MCF 10A (cell line): ENCODE results near the gene TMEM116. TPM values are rescaled to one million over a fixed set of nuclear protein-coding genes. Genes with fewer than 3 reads are reported as not detected.

Source experiments
- BruUV-seq: library from RNA; stranded (reverse); fragments of 400-500 nt; replicated peaks from 2 replicates; lab custom pipeline; 2021; lab: Mats Ljungman, UMichigan
- CTCF ChIA-PET: fragments of 300-600 bp; sonication (Branson Sonifier 250); formaldehyde crosslinking; extraction: SDS; loops from one replicate; lab custom pipeline; 2021; ENCODE audit warnings: antibody characterized with exemption, inconsistent platforms; lab: Yijun Ruan, JAX
- POLR2A ChIA-PET: fragments of 300-600, 350-650 bp; sonication (Branson Sonifier 250); formaldehyde crosslinking; extraction: SDS; loops from one replicate; lab custom pipeline; 2020; ENCODE audit warnings: antibody characterized with exemption, inconsistent platforms; lab: Yijun Ruan, JAX
- DNase-seq: peaks from one replicate; pipeline ENCODE4 v3.0.0-alpha.2; 2018; ENCODE audit not compliant: unreplicated experiment
- H3K27ac Mint-ChIP-seq: one replicate; pipeline ENCODE4 v1.8.0; 2022; ENCODE audit warnings: mild to moderate bottlenecking, low read depth, mixed read lengths; ENCODE audit not compliant: unreplicated experiment
- H3K27me3 Mint-ChIP-seq: one replicate; pipeline ENCODE4 v1.8.0; 2022; ENCODE audit warnings: mixed read lengths; ENCODE audit not compliant: insufficient read depth, unreplicated experiment
- H3K36me3 Mint-ChIP-seq: one replicate; pipeline ENCODE4 v1.8.0; 2022; ENCODE audit warnings: mild to moderate bottlenecking, moderate library complexity, mixed read lengths; ENCODE audit not compliant: insufficient read depth, unreplicated experiment
- H3K4me1 Mint-ChIP-seq: one replicate; pipeline ENCODE4 v1.8.0; 2022; ENCODE audit warnings: mixed read lengths; ENCODE audit not compliant: insufficient read depth, unreplicated experiment
- H3K4me3 Mint-ChIP-seq: one replicate; pipeline ENCODE4 v1.8.0; 2022; ENCODE audit warnings: mild to moderate bottlenecking, moderate library complexity, mixed read lengths; ENCODE audit not compliant: unreplicated experiment
- H3K9me3 Mint-ChIP-seq: one replicate; pipeline ENCODE4 v1.8.0; 2022; ENCODE audit warnings: mixed read lengths; ENCODE audit not compliant: unreplicated experiment
- intact Hi-C: fragments of 100-400 bp; cut with micrococcal nuclease; formaldehyde crosslinking; loops from 2 replicates; pipeline ENCODE4 v1.14.1; 2022
- microRNA-seq: library from miRNA; unstranded; fragments of <30 nt; microRNA quantifications from one replicate; pipeline ENCODE4 v1.2.0, GENCODE V29; 2022
- total RNA-seq: library from RNA; stranded (reverse); gene quantifications from 2 replicates; pipeline ENCODE4 v1.2.3, GENCODE V29; 2022
- TF ChIP-seq, protein P1 (sequence below): fragments of 200-600 bp; IDR thresholded peaks from one replicate; pipeline ENCODE4 v1.8.0; 2022; ENCODE audit warnings: antibody characterized with exemption, mild to moderate bottlenecking; ENCODE audit not compliant: unreplicated experiment

TMEM116 gene
- total RNA-seq, 1 experiment from 2014 or later: 15.2 TPM

- no TSS peak for BruUV-seq
- TF ChIP-seq, protein P1, sequence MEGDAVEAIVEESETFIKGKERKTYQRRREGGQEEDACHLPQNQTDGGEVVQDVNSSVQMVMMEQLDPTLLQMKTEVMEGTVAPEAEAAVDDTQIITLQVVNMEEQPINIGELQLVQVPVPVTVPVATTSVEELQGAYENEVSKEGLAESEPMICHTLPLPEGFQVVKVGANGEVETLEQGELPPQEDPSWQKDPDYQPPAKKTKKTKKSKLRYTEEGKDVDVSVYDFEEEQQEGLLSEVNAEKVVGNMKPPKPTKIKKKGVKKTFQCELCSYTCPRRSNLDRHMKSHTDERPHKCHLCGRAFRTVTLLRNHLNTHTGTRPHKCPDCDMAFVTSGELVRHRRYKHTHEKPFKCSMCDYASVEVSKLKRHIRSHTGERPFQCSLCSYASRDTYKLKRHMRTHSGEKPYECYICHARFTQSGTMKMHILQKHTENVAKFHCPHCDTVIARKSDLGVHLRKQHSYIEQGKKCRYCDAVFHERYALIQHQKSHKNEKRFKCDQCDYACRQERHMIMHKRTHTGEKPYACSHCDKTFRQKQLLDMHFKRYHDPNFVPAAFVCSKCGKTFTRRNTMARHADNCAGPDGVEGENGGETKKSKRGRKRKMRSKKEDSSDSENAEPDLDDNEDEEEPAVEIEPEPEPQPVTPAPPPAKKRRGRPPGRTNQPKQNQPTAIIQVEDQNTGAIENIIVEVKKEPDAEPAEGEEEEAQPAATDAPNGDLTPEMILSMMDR: no peak
- CTCF ChIA-PET: interaction anchor here (0.6 kb wide), 2 partner anchors 196 to 461 kb away, joined by 3 read pairs; no protein-coding TSS in a partner anchor
- intact Hi-C loops: no loop called here
- H3K4me3 Mint-ChIP-seq: no peak overlapping the region
- DNase-seq: no peak
- no peaks in the 10 kb centered on the region for H3K27me3 Mint-ChIP-seq
- H3K9me3 Mint-ChIP-seq: no peaks in the 10 kb centered on the region
- H3K36me3 Mint-ChIP-seq: peaks cover 76% of the 10 kb centered on the region
- H3K4me1 Mint-ChIP-seq: peaks cover 5% of the 10 kb centered on the region
- H3K27ac Mint-ChIP-seq: peak overlapping the region; percentile 2
- POLR2A ChIA-PET: no interaction called here
Measured at GRCh38 chr12:111886662-111887545, 126.1 kb downstream of the TMEM116 start.

DNA sequence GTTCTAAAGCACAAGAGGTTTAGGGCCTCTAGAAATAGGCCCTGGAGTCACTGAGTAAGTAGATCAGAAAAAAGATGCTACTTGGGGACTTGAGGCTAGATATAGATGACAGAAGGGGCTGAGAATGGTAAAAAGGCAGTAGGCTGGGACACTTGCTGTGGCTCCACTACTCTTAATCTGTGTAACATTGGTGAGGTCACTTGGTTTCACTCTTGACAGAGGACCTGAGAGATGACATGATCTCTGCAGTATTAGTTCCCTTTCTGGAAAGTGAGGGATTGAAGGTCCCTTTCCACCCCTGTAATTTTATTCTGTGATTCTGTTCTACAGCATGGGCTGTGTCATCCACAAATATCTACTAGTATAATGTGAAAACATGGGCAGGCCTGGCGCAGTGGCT, 131.2 kb downstream of the TMEM116 start:
- no peak overlapping the region for H3K4me3 Mint-ChIP-seq
- POLR2A ChIA-PET: no interaction called here
- no TSS peak for BruUV-seq
- H3K9me3 Mint-ChIP-seq: no peaks in the 10 kb centered on the region
- intact Hi-C loops: no loop called here
- CTCF ChIA-PET: no interaction called here
- TF ChIP-seq, protein P1: no peak
- peaks cover 84% of the 10 kb centered on the region for H3K36me3 Mint-ChIP-seq
- no peak overlapping the region for H3K27ac Mint-ChIP-seq
- no peaks in the 10 kb centered on the region for H3K27me3 Mint-ChIP-seq
- H3K4me1 Mint-ChIP-seq: peaks cover 3% of the 10 kb centered on the region
- no peak for DNase-seq

Small RNA genes within 50 kb of the gene (microRNA-seq; reads per million reads assigned to microRNA genes)
- not detected for gene MIR3657

Other genes starting within 250 kb of the TMEM116 start
- 0.54 TPM in 1 of 2 replicates, not detected in the other for gene ALDH2, start 246.2 kb downstream of the TMEM116 start, total RNA-seq
- 46.3 and 51.3 TPM in 2 replicates for gene MAPKAPK5, start 170.9 kb downstream of the TMEM116 start, total RNA-seq
- gene ERP29, start 261 bp upstream of the TMEM116 start, total RNA-seq: 124 and 126 TPM in 2 replicates
- gene NAA25, start 95.6 kb upstream of the TMEM116 start, total RNA-seq: 37.1 and 39.2 TPM in 2 replicates
- gene TRAFD1, start 112.4 kb upstream of the TMEM116 start, total RNA-seq: 23.4 and 29.7 TPM in 2 replicates